Measurements from ENCODE around the gene ATP5MG. TPM values are rescaled to one million over a fixed set of nuclear protein-coding genes. Genes with fewer than 3 reads are reported as not detected.

Gene ATP5MG
- total and polyA plus RNA-seq, 10 of the 15 experiments (the other 5 are each of a cell fraction or from before 2014, with no cell fraction given) = 211 to 2,276 (median 633) TPM

- TF ChIP-seq E4F1 (IDR thresholded peaks at IDR 0.05; ENCODE audit: borderline replicate concordance, partially characterized antibody) (peak; percentile 49), STAT1 (conservative IDR thresholded peaks at IDR 0.05) (0 out of 2 replicates have a peak, but pooled peaks have one; percentile 87), CHD4 (IDR thresholded peaks at IDR 0.05) (no peak), CBX5 (IDR thresholded peaks at IDR 0.05; ENCODE audit: low read depth) (no peak), YY1 (IDR thresholded peaks at IDR 0.05; ENCODE audit: low read depth, low read length) (peak; percentile 92), HDGF (IDR thresholded peaks at IDR 0.05) (no peak), ELK1 (IDR thresholded peaks at IDR 0.05; ENCODE audit: low read depth, low read length) (peak; percentile 18)
- TF ChIP-seq, protein P1, sequence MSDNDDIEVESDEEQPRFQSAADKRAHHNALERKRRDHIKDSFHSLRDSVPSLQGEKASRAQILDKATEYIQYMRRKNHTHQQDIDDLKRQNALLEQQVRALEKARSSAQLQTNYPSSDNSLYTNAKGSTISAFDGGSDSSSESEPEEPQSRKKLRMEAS (IDR thresholded peaks at IDR 0.05; ENCODE audit: low read depth, low read length) = no peak
Measured at GRCh38 chr11:118435893-118436624, 34.7 kb downstream of the ATP5MG start, which contains the start of gene KMT2A (continued).

Data from GM12878 (cell line).